ENCODE results near the gene ANKH.

GRCh38 chr5:14777932-14778791 lies 93.4 kb downstream of the ANKH start:
- TF ChIP-seq, protein P1, sequence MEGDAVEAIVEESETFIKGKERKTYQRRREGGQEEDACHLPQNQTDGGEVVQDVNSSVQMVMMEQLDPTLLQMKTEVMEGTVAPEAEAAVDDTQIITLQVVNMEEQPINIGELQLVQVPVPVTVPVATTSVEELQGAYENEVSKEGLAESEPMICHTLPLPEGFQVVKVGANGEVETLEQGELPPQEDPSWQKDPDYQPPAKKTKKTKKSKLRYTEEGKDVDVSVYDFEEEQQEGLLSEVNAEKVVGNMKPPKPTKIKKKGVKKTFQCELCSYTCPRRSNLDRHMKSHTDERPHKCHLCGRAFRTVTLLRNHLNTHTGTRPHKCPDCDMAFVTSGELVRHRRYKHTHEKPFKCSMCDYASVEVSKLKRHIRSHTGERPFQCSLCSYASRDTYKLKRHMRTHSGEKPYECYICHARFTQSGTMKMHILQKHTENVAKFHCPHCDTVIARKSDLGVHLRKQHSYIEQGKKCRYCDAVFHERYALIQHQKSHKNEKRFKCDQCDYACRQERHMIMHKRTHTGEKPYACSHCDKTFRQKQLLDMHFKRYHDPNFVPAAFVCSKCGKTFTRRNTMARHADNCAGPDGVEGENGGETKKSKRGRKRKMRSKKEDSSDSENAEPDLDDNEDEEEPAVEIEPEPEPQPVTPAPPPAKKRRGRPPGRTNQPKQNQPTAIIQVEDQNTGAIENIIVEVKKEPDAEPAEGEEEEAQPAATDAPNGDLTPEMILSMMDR (IDR thresholded peaks at IDR 0.05) = no peak
- no peak for TF ChIP-seq EZH2 (IDR thresholded peaks at IDR 0.05; ENCODE audit: borderline replicate concordance, insufficient read depth, low read depth, low read length, poor library complexity, severe bottlenecking)
